GM18526 (cell line): ENCODE results near the gene BDKRB2.

Source experiments
- POLR2A ChIP-seq: IDR thresholded peaks from 3 replicates; pipeline ENCODE4 v1.6.1; 2011; ENCODE audit not compliant: insufficient read length; ENCODE audit errors: extremely low read depth

BDKRB2 gene

GRCh38 chr14:96205059-96205977, 679 bp downstream of the BDKRB2 start:
- TF ChIP-seq POLR2A: no peak

GRCh38 chr14:96205978-96206360, 1.3 kb downstream of the BDKRB2 start:
- no peak for TF ChIP-seq POLR2A

GRCh38 chr14:96206461-96206860, 1.8 kb downstream of the BDKRB2 start:
- no peak for TF ChIP-seq POLR2A

GRCh38 chr14:96207686-96208085, 3.0 kb downstream of the BDKRB2 start:
- TF ChIP-seq POLR2A: no peak

- TF ChIP-seq POLR2A: no peak
Observed at GRCh38 chr14:96208739-96209138, 4.1 kb downstream of the BDKRB2 start.

GRCh38 chr14:96212140-96212539, 7.5 kb downstream of the BDKRB2 start:
- no peak for TF ChIP-seq POLR2A

GRCh38 chr14:96212896-96213295, 8.3 kb downstream of the BDKRB2 start:
- TF ChIP-seq POLR2A: no peak

- TF ChIP-seq POLR2A: no peak
Observed at GRCh38 chr14:96213871-96214465, 9.3 kb downstream of the BDKRB2 start.

- TF ChIP-seq POLR2A: no peak
Observed at GRCh38 chr14:96214793-96215192, 10.2 kb downstream of the BDKRB2 start.

- TF ChIP-seq POLR2A: no peak
Observed at GRCh38 chr14:96215452-96216244, 11.0 kb downstream of the BDKRB2 start.

GRCh38 chr14:96216627-96217026, 12.0 kb downstream of the BDKRB2 start:
- no peak for TF ChIP-seq POLR2A

- no peak for TF ChIP-seq POLR2A
Observed at GRCh38 chr14:96217376-96217913, 12.8 kb downstream of the BDKRB2 start.

- TF ChIP-seq POLR2A: no peak
Observed at GRCh38 chr14:96221109-96221650, 16.5 kb downstream of the BDKRB2 start.

- no peak for TF ChIP-seq POLR2A
Observed at GRCh38 chr14:96221841-96222240, 17.2 kb downstream of the BDKRB2 start.

- TF ChIP-seq POLR2A: no peak
Observed at GRCh38 chr14:96224480-96225096, 19.9 kb downstream of the BDKRB2 start.
